NCI-H446 treated with DMSO at 0.1 percent for 48 hours (cell line): Measurements from ENCODE around the gene TAAR9.

ENCODE experiments used
- DNase-seq: peaks from one replicate; lab custom pipeline; 2025; lab: John Stamatoyannopoulos, UW

Gene TAAR9

DNA sequence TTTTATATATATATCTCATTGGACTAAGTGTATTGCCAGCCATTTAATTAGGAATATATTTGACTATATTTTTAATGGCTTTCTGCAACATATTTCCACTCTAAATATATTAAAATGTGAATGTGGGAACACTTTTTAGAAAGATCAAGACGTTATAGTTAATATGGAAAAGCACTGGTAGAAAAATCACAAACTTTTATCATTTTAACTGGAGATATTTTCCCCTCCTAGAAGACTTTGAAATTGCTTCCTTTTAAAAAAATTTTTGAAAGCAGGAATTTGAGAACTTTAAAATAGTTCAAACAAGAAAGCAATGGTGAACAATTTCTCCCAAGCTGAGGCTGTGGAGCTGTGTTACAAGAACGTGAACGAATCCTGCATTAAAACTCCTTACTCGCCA, at the start of gene TAAR9:
TAAR9 (plus strand) TSS at position 301 of the 400 bp plus-strand sequence; CDS start at position 314, 13 bp downstream.
- no peak for DNase-seq

DNA sequence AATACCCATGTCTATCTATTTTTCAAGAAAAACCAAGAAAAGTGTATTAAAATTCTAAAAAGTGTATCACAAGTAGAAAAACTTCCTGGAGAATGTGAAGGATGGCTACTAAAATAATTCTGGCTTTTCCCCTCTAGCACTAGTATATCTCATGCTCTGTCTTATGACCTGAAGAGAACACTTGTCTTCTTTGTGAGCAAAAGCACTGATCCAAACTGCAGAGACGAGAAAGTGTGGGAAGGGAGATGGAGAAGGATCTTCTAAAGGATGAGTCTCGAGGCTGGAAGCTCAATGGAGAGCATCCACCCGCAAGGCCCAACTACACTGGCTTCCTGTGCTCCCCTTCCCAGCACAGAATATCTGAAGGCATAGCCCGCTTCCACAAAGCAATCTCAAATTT, 48.7 kb upstream of the TAAR9 start:
- no peak for DNase-seq

GRCh38 chr6:132490024-132490423, 48.1 kb upstream of the TAAR9 start:
- DNase-seq, result no peak

DNA sequence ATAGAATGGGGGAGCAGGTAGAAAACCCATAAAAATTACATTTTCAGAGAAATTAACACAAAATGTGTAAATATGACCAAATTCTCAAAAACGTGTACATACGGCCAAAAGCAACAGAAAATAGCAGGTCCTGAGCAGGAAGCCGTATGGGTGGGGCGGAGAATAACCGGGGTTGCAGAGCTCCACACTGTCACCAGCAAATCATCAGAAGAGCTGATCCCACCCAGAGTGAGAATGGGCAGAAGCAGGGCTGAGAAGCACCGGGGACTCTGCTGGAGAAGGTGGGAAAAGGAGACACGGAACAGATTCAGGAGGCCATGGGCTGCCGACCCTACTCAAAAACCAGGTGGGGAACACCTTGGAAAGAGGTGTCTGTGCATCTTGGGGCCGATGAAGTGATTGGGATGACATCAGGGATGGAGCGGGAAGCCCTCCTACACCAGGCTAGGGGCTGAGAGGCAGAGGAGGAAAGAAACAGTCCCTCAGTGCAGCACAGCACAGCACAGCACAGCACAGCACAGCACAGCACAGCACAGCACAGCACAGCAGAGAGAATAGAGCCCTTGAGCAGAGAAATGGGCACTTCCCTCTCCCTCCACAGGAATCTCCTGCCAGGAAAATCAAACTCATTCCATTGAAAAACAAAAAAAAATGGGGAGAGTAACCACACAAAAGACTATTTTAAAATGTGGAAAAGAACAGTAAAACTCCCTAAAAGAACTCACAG, 47.4 kb upstream of the TAAR9 start:
- DNase-seq, result no peak

DNA sequence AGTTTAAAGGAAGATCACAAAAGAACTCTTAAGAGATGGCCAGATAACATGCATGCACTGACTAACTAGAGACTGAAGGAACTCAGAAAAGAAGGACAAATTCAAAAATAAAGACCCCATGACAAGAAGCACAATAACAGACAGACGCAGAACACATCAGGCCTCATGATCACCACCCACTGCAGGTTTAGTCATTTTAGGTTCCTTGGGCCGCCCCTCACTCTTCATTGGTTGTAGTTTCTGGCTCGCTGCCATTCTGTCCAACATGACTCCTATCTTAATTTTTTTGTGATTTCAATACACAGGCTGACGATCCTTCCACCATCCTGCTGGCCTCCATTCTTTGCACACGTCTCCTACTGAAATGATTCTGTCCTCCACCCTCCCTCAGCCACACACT, 46.8 kb upstream of the TAAR9 start:
- DNase-seq, result no peak

- DNase-seq, result no peak
These were observed 46.2 kb upstream of the TAAR9 start for GRCh38 chr6:132491881-132492280.

- no peak for DNase-seq
These were observed 43.1 kb upstream of the TAAR9 start for GRCh38 chr6:132494954-132495353.

DNA sequence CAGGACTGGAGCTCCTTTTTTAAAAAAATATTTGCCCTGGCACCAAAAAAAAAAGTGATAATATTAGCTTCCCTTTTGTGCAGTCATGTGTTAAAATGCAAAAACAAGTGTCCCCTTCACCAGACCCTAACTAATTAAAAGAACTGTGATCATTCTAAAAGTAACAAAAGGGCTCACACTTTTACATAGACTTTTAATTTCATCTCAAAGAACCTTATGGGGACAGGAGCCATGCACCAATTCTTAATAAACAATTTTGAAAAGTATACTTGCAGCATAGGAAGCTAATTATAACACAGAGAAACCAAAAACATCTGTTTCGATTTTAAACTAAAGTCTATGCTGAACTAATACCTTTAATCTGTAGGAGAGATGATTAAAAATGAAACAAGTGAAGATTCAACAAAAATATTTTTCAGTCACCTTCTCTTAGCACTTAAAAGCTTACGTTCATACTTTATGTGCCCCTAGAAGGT, 42.4 kb upstream of the TAAR9 start:
- DNase-seq, result no peak

- DNase-seq, result no peak
These were observed 41.4 kb upstream of the TAAR9 start for GRCh38 chr6:132496519-132497180.

DNA sequence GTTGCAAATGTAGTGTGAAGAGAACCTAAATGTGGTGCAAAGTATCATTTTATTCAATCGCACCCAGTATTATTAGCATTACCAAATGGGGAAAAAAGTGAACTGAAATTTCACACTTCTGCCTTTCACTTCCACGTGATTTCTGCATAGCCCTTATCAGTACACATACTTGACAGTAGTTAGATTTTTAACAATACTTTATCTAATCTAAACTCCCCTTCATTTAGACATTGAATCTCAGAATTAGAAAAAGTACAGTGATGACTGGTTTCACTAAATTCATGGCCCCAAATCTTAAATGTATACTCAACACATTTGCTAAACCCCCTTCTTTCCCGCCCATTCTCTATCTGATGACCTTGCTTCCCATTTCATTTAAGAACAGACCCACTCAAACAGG, 39.4 kb upstream of the TAAR9 start:
- no peak for DNase-seq

DNA sequence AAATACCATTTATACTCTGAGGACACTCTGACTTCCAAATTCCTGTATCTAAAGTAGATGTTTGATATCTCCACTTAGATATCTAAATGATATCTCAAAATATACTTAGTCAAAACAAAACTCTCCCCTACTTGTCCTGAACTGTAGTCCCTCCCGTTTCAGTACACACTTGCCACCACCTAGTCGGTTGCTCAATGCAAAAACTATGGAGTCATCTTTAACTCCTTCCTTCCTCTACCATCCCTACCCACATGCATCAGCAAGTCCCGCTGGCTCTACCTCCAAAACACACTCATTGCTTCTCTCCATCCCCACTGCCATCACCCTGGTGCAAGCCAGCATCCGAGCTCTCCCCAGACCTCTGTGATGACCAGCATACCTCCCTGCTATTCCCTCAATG, 38.3 kb upstream of the TAAR9 start:
- DNase-seq, result no peak

GRCh38 chr6:132504757-132505156, 33.3 kb upstream of the TAAR9 start:
- no peak for DNase-seq

DNA sequence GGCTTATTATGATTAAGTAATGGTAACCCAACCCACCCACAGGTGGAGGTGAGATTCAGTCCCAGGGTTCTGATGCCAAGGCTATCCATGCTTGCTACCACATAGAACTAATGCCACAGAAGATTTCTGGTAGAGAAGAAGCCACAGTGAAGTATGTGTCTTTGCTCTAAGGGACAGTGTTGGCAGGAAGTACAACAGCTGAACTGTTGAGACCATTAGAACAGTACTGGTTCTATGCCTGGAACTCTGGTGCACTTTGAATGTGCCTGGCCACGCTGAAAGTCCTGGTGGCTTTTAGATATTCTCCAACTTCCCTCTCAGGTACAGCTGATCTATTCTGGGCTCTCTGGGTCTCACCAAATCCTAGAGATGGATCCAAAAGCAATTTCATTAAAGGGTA, 32.9 kb upstream of the TAAR9 start:
- DNase-seq, result no peak

DNA sequence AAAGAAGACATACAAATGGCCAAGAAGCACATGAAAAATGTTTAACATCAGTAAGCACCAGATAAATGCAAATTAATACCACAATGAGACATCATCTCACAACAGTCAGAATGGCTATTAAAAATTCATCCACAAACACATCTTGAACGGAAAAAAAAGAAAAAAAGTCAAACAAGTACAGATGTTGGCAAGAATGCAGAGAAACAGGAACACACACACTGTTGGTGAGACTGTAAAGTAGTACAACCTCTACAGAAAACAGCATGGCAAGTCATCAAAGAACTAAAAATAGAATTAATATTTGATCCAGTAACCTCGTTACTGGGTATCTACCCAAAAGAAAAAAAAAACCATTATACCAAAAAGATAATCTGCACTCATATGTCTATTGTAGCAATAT, 31.6 kb upstream of the TAAR9 start:
- no peak for DNase-seq

- DNase-seq, result no peak
These were observed 30.9 kb upstream of the TAAR9 start for GRCh38 chr6:132506869-132507808.

GRCh38 chr6:132511210-132511830, 26.8 kb upstream of the TAAR9 start:
- no peak for DNase-seq

DNA sequence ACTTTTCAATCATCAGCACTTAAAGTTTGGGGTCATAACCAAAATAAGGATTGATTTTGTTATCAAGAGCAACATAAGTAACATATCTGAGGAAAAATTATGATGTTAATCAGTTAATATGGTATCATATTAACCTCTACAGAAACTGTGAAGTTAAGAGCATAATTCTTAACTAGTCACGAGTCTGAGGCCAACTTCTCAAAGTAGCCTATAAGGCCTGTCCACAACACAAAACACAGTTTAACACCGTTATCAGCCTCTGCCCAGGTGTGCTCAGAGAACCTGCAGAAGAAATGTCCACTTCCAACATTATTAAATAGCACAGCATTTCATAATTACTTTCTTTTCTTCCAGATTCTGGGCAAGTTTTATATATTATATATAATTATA, 26.3 kb upstream of the TAAR9 start:
- no peak for DNase-seq

- no peak for DNase-seq
These were observed 25.8 kb upstream of the TAAR9 start for GRCh38 chr6:132512342-132512637.

GRCh38 chr6:132512638-132513632, 25.1 kb upstream of the TAAR9 start, which contains the start of gene STX7:
Gene STX7, minus strand, starts transcription at chr6:132513116. Its CDS starts 9,586 bp downstream, at chr6:132503530.
- DNase-seq, result peak; percentile 63

DNA sequence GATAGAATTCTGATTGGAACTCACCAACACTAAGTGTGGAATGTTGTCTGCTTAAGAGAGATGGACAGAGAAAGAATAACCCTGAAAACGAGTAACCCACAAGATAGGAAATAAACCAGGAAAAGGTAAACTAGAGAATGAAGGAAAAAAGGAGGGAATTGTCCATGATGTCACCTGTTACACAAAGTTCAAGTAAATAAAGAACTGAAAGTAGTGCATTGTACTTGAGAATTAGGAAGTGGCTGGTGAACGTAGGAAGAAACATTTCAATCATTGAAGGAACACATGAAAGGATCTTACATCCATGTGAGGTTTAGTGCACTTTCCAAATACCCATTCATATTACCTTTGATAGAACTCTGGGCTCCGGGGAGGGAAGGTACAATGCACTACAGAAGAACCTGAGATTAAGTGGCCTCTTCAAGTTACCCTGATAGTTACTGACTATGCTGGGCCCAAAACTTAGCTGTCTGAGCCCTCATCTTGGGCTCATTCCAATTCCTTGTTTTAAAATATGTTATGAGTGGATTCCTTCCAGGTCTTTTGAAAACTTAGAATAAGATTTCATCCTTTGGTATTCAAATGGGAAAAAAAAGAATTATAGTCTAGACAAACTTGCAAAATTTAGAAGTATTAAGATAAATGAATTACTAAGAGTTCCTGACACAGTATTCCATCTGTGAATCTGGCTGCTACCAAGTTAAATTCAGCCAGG, 24.1 kb upstream of the TAAR9 start:
- no peak for DNase-seq
